Activated gamma-delta T cell treated with Interleukin-2 at 50 U/mL for 16 hours (primary cell): ENCODE results near the gene SENP1.

Experiments
- DNase-seq: peaks from one replicate; pipeline ENCODE4 v3.0.0-alpha.2; 2020

SENP1 gene

GRCh38 chr12:48015954-48016353, 89.9 kb downstream of the SENP1 start:
- no peak for DNase-seq

GRCh38 chr12:48015129-48015528, 90.8 kb downstream of the SENP1 start:
- DNase-seq = no peak

- DNase-seq = no peak
These were observed 92.6 kb downstream of the SENP1 start for GRCh38 chr12:48013287-48013686.

GRCh38 chr12:48012070-48012469, 93.8 kb downstream of the SENP1 start:
- no peak for DNase-seq

- no peak for DNase-seq
These were observed 95.4 kb downstream of the SENP1 start for GRCh38 chr12:48010366-48010970.

GRCh38 chr12:48009471-48009870, 96.4 kb downstream of the SENP1 start:
- DNase-seq = no peak

GRCh38 chr12:48008950-48009349, 96.9 kb downstream of the SENP1 start:
- DNase-seq = no peak

GRCh38 chr12:48008349-48008748, 97.5 kb downstream of the SENP1 start:
- DNase-seq = no peak

GRCh38 chr12:48007206-48007605, 98.7 kb downstream of the SENP1 start:
- DNase-seq = no peak

- DNase-seq = no peak
These were observed 100.2 kb downstream of the SENP1 start for GRCh38 chr12:48005750-48006021.

- no peak for DNase-seq
These were observed 100.7 kb downstream of the SENP1 start for GRCh38 chr12:48005001-48005749.

GRCh38 chr12:48004053-48004941, 101.6 kb downstream of the SENP1 start, which contains the start of gene COL2A1:
TSS of gene COL2A1 (minus strand) at chr12:48004476. CDS start at chr12:48004321, 155 bp downstream.
- no peak for DNase-seq

GRCh38 chr12:48003226-48004052, 102.4 kb downstream of the SENP1 start:
- no peak for DNase-seq

- DNase-seq = no peak
These were observed 103.1 kb downstream of the SENP1 start for GRCh38 chr12:48002773-48003218.

GRCh38 chr12:48002414-48002730, 103.5 kb downstream of the SENP1 start:
- DNase-seq = no peak

GRCh38 chr12:48001505-48002413, 104.1 kb downstream of the SENP1 start:
- DNase-seq = no peak

- DNase-seq = no peak
These were observed 104.9 kb downstream of the SENP1 start for GRCh38 chr12:48000878-48001504.

GRCh38 chr12:47999816-48000215, 106.1 kb downstream of the SENP1 start:
- no peak for DNase-seq

GRCh38 chr12:47997321-47997720, 108.6 kb downstream of the SENP1 start:
- DNase-seq = no peak

- no peak for DNase-seq
These were observed 109.9 kb downstream of the SENP1 start for GRCh38 chr12:47995981-47996401.

GRCh38 chr12:47993491-47993890, 112.4 kb downstream of the SENP1 start:
- no peak for DNase-seq
